MM.1S (cell line): ENCODE data around the gene TRIML1.

Experiments
- DNase-seq: peaks from one replicate; pipeline ENCODE4 v3.0.0-alpha.2; 2015
- H2AFZ ChIP-seq: fragments of 300-600 bp; sonication (generic); 2 replicates; pipeline ENCODE4 v1.6.0; 2016; ENCODE audit warnings: antibody characterized with exemption, low read length
- H3F3A ChIP-seq: fragments of 300-600 bp; sonication (generic); 2 replicates; pipeline ENCODE4 v1.6.1; 2016; ENCODE audit warnings: mild to moderate bottlenecking, antibody characterized with exemption, low read length, moderate library complexity, mixed read lengths; ENCODE audit not compliant: insufficient read depth
- H3K27ac ChIP-seq: fragments of 300-600 bp; sonication (generic); 2 replicates; pipeline ENCODE4 v1.5.1; 2016; ENCODE audit warnings: mild to moderate bottlenecking, low read length
- H3K27me3 ChIP-seq: fragments of 300-600 bp; sonication (generic); replicated peaks from 2 replicates; pipeline ENCODE4 v1.6.0; 2016; ENCODE audit warnings: low read length; ENCODE audit not compliant: insufficient read depth
- H3K36me3 ChIP-seq: fragments of 300-600 bp; sonication (generic); replicated peaks from 2 replicates; pipeline ENCODE4 v1.6.1; 2016; ENCODE audit warnings: mild to moderate bottlenecking, low read length, mixed read lengths; ENCODE audit not compliant: insufficient read depth
- H3K4me1 ChIP-seq: fragments of 300-600 bp; sonication (generic); 2 replicates; pipeline ENCODE4 v1.6.1; 2016; ENCODE audit warnings: low read length, mixed read lengths
- H3K4me2 ChIP-seq: fragments of 300-600 bp; sonication (generic); 2 replicates; pipeline ENCODE4 v1.6.0; 2016; ENCODE audit warnings: low read depth, low read length
- H3K4me3 ChIP-seq: fragments of 300-600 bp; sonication (generic); 2 replicates; pipeline ENCODE4 v1.5.1; 2016; ENCODE audit warnings: low read length, mixed read lengths
- H3K79me2 ChIP-seq: fragments of 300-600 bp; sonication (generic); 2 replicates; pipeline ENCODE4 v1.6.1; 2016; ENCODE audit warnings: mixed run types, low read length, mixed read lengths
- H3K9ac ChIP-seq: fragments of 300-600 bp; sonication (generic); 2 replicates; pipeline ENCODE4 v1.6.1; 2016; ENCODE audit warnings: low read length, mixed read lengths
- H3K9me2 ChIP-seq: fragments of 300-600 bp; sonication (generic); replicated peaks from 2 replicates; pipeline ENCODE4 v1.6.1; 2016; ENCODE audit warnings: mild to moderate bottlenecking, low read length, mixed read lengths; ENCODE audit not compliant: insufficient read depth
- H3K9me3 ChIP-seq: fragments of 300-600 bp; sonication (generic); replicated peaks from 2 replicates; pipeline ENCODE4 v1.6.1; 2016; ENCODE audit warnings: mild to moderate bottlenecking, low read length, mixed read lengths; ENCODE audit not compliant: insufficient read depth
- H4K20me1 ChIP-seq: fragments of 300-600 bp; sonication (generic); 2 replicates; pipeline ENCODE4 v1.6.1; 2016; ENCODE audit warnings: mild to moderate bottlenecking, low read length, moderate library complexity, mixed read lengths; ENCODE audit not compliant: insufficient read depth
- EZH2 ChIP-seq: fragments of 300-600 bp; sonication (generic); optimal IDR thresholded peaks from 2 replicates; pipeline ENCODE3; 2017; ENCODE audit warnings: low read depth, mild to moderate bottlenecking, antibody characterized with exemption, low read length, mixed read lengths
- EZH2phosphoT487 ChIP-seq: fragments of 300-600 bp; sonication (generic); IDR thresholded peaks from 2 replicates; pipeline ENCODE4 v1.6.1; 2018; ENCODE audit warnings: antibody characterized with exemption, low read length
- TF ChIP-seq, protein P1 (sequence below): fragments of 300-600 bp; sonication (generic); IDR thresholded peaks from 2 replicates; pipeline ENCODE4 v1.5.1; 2016; ENCODE audit warnings: antibody characterized with exemption, low read length, mixed read lengths

TRIML1 gene

DNA sequence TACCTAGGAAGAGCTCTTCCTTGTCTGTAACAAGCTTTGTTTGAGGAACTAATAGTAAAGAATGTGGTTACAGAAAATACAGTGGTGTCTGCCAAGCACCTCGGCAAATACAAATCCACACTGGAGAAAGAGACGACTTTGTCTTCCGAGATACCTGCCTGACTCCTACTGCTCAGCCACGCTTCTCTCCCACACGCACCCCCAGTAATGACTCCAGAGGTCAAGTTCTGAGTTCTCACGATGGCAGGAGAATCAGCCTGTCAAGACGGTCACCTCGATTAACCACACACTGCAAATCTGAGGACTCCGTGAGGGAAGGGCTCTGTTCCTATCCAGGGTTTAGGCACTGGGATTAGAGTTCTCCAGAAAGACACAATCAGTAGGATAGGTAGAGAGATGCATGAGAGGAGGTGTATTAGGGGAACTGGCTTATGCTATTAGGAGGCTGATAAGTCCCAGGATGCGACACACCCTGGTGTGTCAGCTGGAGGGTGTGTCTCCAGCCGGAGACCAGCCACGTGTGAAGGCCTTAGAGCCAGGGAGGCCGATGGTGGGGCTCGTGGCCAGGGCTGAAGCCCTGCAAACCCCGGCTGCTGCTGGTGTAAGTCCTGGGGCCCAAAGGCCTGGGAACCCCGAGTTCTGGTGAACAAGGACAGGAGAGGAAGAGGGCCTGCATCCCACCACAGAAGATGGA is 21.5 kb upstream of the TRIML1 start:
- no peaks in the 10 kb centered on the region for H3K9me3 ChIP-seq
- H3F3A ChIP-seq: no peaks in the 10 kb centered on the region
- H2AFZ ChIP-seq: no peak overlapping the region
- no peaks in the 10 kb centered on the region for H3K36me3 ChIP-seq
- H3K9ac ChIP-seq: no peak overlapping the region
- TF ChIP-seq EZH2phosphoT487 (no peak), EZH2 (no peak)
- TF ChIP-seq, protein P1, sequence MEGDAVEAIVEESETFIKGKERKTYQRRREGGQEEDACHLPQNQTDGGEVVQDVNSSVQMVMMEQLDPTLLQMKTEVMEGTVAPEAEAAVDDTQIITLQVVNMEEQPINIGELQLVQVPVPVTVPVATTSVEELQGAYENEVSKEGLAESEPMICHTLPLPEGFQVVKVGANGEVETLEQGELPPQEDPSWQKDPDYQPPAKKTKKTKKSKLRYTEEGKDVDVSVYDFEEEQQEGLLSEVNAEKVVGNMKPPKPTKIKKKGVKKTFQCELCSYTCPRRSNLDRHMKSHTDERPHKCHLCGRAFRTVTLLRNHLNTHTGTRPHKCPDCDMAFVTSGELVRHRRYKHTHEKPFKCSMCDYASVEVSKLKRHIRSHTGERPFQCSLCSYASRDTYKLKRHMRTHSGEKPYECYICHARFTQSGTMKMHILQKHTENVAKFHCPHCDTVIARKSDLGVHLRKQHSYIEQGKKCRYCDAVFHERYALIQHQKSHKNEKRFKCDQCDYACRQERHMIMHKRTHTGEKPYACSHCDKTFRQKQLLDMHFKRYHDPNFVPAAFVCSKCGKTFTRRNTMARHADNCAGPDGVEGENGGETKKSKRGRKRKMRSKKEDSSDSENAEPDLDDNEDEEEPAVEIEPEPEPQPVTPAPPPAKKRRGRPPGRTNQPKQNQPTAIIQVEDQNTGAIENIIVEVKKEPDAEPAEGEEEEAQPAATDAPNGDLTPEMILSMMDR: no peak
- no peaks in the 10 kb centered on the region for H3K79me2 ChIP-seq
- no peak overlapping the region for H3K4me3 ChIP-seq
- H3K4me2 ChIP-seq: no peak overlapping the region
- no peaks in the 10 kb centered on the region for H4K20me1 ChIP-seq
- no peaks in the 10 kb centered on the region for H3K9me2 ChIP-seq
- H3K4me1 ChIP-seq: no peaks in the 10 kb centered on the region
- no peaks in the 10 kb centered on the region for H3K27me3 ChIP-seq
- no peak for DNase-seq
- no peak overlapping the region for H3K27ac ChIP-seq

DNA sequence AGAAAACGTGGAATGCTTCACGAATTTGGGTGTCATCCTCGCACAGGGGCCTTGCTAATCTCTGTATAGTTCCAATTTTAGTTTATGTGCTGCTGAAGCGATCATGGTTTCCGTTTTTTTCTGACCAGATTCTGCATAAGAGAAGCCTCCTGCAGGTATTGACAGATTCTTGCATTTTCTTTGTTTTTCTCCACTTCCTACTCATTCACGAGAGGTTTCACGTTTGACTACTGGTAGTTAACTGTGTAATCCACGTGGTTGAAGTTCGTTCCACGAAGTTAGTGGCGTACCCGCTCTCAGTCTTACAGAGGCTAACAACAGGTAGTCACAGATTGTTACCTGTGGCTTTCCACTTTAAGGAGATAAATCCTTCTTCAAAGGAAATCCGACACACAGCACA is 17.7 kb upstream of the TRIML1 start:
- Histone ChIP-seq H3K4me1 (no peaks in the 10 kb centered on the region), H3K79me2 (no peaks in the 10 kb centered on the region), H3K27ac (no peak overlapping the region), H3K9ac (no peak overlapping the region), H3K27me3 (no peaks in the 10 kb centered on the region), H3K4me3 (no peak overlapping the region), H3K9me3 (no peaks in the 10 kb centered on the region), H3K9me2 (no peaks in the 10 kb centered on the region), H4K20me1 (no peaks in the 10 kb centered on the region), H2AFZ (no peak overlapping the region), H3F3A (no peaks in the 10 kb centered on the region), H3K36me3 (no peaks in the 10 kb centered on the region), H3K4me2 (no peak overlapping the region)
- DNase-seq: no peak
- TF ChIP-seq EZH2phosphoT487: no peak
- TF ChIP-seq, protein P1: no peak
- TF ChIP-seq EZH2: no peak

DNA sequence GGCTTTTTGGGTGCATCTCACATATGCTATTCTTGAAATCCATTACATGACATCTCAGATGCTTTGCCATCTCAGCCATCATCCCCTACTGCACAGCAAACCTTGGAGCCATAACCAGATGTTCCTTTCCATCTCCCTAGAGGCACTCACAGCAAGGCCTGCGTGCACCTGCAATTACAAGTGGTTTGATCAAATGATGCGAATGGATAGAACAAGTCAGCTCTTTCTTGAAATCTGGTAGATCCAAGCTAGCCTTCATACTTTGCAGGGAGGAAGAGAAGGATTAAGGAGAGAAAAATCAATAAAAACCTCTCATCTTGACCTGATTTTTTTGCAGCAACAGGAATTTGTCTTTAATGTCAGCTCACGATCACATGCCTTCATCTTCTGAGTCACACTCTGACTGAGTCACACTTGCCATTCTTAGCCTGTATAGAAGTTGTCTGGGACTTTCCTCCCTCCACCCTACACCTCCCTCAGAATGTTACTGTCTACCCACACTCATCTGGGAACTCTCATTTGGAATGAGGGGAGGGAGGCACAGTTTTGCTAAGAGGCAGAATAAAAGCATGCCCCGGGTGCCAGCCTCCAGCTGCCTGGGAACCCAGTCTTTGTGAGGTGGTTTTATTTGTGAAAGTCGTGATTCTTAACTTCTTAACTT is 11.9 kb upstream of the TRIML1 start:
- H3K9me2 ChIP-seq: no peaks in the 10 kb centered on the region
- H3K4me2 ChIP-seq: no peak overlapping the region
- no peak overlapping the region for H3K27ac ChIP-seq
- no peaks in the 10 kb centered on the region for H4K20me1 ChIP-seq
- H3K9me3 ChIP-seq: no peaks in the 10 kb centered on the region
- TF ChIP-seq, protein P1: no peak
- TF ChIP-seq EZH2phosphoT487 (no peak), EZH2 (no peak)
- no peak overlapping the region for H3K4me3 ChIP-seq
- H3F3A ChIP-seq: no peaks in the 10 kb centered on the region
- no peak overlapping the region for H2AFZ ChIP-seq
- H3K36me3 ChIP-seq: no peaks in the 10 kb centered on the region
- H3K4me1 ChIP-seq: no peaks in the 10 kb centered on the region
- no peaks in the 10 kb centered on the region for H3K27me3 ChIP-seq
- H3K79me2 ChIP-seq: no peaks in the 10 kb centered on the region
- H3K9ac ChIP-seq: no peak overlapping the region
- no peak for DNase-seq
